ENCODE results near the gene KIF5C. TPM values are rescaled to one million over a fixed set of nuclear protein-coding genes. Genes with fewer than 3 reads are reported as not detected.
"Not testable (repeated sequence)": the region's sequence is repeated elsewhere in the genome, so short reads cannot be mapped to it uniquely, and the experiment has no call there.

Gene KIF5C
- total RNA-seq, 1 donor from 2014 or later: under 0.01 TPM

- no peak for DNase-seq (ENCODE audit: low read depth in 2 of 2)
Observed at GRCh38 chr2:148963461-148963860, 88.4 kb downstream of the KIF5C start.

GRCh38 chr2:148965623-148966437, 90.8 kb downstream of the KIF5C start:
- no peak for DNase-seq (ENCODE audit: low read depth in 2 of 2)

- DNase-seq (ENCODE audit: low read depth in 2 of 2): no peak
Observed at GRCh38 chr2:148966438-148966758, 91.4 kb downstream of the KIF5C start.

- no peak for DNase-seq (ENCODE audit: low read depth in 2 of 2)
Observed at GRCh38 chr2:148967056-148967455, 92.0 kb downstream of the KIF5C start.

- DNase-seq (ENCODE audit: low read depth in 2 of 2): no peak
Observed at GRCh38 chr2:148967578-148967977, 92.6 kb downstream of the KIF5C start.

GRCh38 chr2:148968301-148968700, 93.3 kb downstream of the KIF5C start:
- DNase-seq (ENCODE audit: low read depth in 2 of 2): no peak

GRCh38 chr2:148968776-148969319, 93.8 kb downstream of the KIF5C start:
- no peak for DNase-seq (ENCODE audit: low read depth in 2 of 2)

GRCh38 chr2:148969659-148970061, 94.6 kb downstream of the KIF5C start:
- DNase-seq (ENCODE audit: low read depth in 2 of 2): no peak

- no peak for DNase-seq (ENCODE audit: low read depth in 2 of 2)
Observed at GRCh38 chr2:148970385-148970784, 95.4 kb downstream of the KIF5C start.

GRCh38 chr2:148971547-148971946, 96.5 kb downstream of the KIF5C start:
- no peak for DNase-seq (ENCODE audit: low read depth in 2 of 2)

GRCh38 chr2:148974095-148974494, 99.1 kb downstream of the KIF5C start:
- DNase-seq (ENCODE audit: low read depth in 2 of 2): no peak

GRCh38 chr2:148978026-148978685, 103.1 kb downstream of the KIF5C start:
- no peak for DNase-seq (ENCODE audit: low read depth in 2 of 2)

- no peak for DNase-seq (ENCODE audit: low read depth in 2 of 2)
Observed at GRCh38 chr2:148978706-148979105, 103.7 kb downstream of the KIF5C start.

GRCh38 chr2:148979164-148979918, 104.3 kb downstream of the KIF5C start:
- no peak for DNase-seq (ENCODE audit: low read depth in 2 of 2)

GRCh38 chr2:148979919-148980277, 104.9 kb downstream of the KIF5C start:
- no peak for DNase-seq (ENCODE audit: low read depth in 2 of 2)

- DNase-seq (ENCODE audit: low read depth in 2 of 2): not testable (repeated sequence)
Observed at GRCh38 chr2:148980496-148980895, 105.5 kb downstream of the KIF5C start.

GRCh38 chr2:148981324-148981723, 106.3 kb downstream of the KIF5C start:
- DNase-seq (ENCODE audit: low read depth in 2 of 2): no peak

- DNase-seq (ENCODE audit: low read depth in 2 of 2): no peak
Observed at GRCh38 chr2:148981781-148982180, 106.8 kb downstream of the KIF5C start.

GRCh38 chr2:148982282-148982681, 107.3 kb downstream of the KIF5C start:
- no peak for DNase-seq (ENCODE audit: low read depth in 2 of 2)

- DNase-seq (ENCODE audit: low read depth in 2 of 2): no peak
Observed at GRCh38 chr2:148983896-148984295, 108.9 kb downstream of the KIF5C start.

- DNase-seq (ENCODE audit: low read depth in 2 of 2): no peak
Observed at GRCh38 chr2:148984449-148984848, 109.4 kb downstream of the KIF5C start.

- no peak for DNase-seq (ENCODE audit: low read depth in 2 of 2)
Observed at GRCh38 chr2:148987286-148987685, 112.3 kb downstream of the KIF5C start.
